Stimulated activated CD8-positive, alpha-beta memory T cell treated with anti-CD3 and anti-CD28 coated beads, Interleukin-4, amount 100 ng/mL, for 4 hours (primary cell): ENCODE results near the gene RETREG1.
"Not testable (repeated sequence)": the region's sequence is repeated elsewhere in the genome, so short reads cannot be mapped to it uniquely, and the experiment has no call there.

Source experiments
- DNase-seq, 2 donors: peaks; one replicate each; pipeline ENCODE4 v3.0.0-alpha.2; 2020; ENCODE audit warnings: low read depth in 2 of 2, low spot score in 1 of 2

Gene RETREG1

GRCh38 chr5:16457853-16458252, 158.9 kb downstream of the RETREG1 start:
- no peak for DNase-seq

- DNase-seq = no peak
Measured at GRCh38 chr5:16457451-16457850, 159.3 kb downstream of the RETREG1 start.

- no peak for DNase-seq
Measured at GRCh38 chr5:16456103-16456832, 160.5 kb downstream of the RETREG1 start.

- no peak for DNase-seq
Measured at GRCh38 chr5:16455668-16456067, 161.1 kb downstream of the RETREG1 start.

- no peak for DNase-seq
Measured at GRCh38 chr5:16454686-16455085, 162.1 kb downstream of the RETREG1 start.

DNA sequence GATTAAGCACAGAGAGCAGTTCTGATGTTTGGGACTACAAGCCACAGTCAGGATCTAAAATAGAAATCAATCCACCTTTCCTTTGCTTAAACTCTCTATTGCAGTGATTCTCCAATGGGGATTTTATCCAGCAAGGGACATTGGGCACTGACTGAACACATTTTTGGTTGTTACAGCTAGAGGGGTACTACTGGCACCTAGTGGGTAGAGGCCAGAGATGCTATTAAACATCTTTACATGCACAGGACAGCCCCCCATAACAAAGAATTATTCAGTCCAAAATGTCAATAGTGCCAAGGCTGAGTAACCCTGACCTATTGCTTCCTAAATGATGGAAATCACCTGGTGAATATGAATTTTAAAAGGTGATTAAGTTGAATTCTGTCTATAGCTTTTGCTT, 163.2 kb downstream of the RETREG1 start:
- DNase-seq = no peak

DNA sequence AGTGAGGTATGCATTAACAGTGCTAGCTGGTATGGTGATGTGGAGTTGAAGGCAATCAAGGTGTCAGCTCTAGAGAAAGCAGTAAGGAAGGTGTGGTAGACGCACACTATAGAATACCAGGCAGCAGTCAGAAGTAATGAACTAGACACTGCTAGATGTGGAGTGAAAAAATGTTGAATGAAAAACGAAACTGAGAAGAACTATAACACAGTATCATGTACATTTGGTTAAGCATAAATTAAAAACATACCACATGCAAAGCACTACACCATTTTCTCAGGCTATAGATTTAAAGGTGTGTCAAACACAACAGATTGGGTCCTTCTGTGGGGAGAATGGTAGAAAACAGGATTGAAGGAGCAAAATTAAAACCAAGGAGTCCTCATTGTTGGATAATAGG, 166.6 kb downstream of the RETREG1 start:
- no peak for DNase-seq

DNA sequence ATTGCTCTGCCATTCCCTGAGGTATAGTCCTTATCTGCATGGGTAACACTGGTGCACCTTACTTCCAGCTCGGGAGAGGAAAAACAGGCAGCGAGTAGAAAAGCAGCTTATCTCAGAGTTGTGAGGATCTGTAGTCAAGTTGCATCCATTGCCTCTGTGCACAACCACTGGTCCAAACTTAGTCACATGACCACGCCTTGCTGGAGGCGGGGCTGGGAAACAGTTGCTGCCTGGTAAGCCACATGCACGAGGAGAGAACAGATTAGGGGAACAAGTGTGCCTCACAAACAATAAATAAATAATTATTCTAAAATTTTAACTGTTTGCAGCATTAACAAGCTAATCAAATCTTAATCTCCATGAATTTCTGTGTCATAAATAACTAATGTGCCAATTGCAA, 169.8 kb downstream of the RETREG1 start:
- no peak for DNase-seq

- no peak for DNase-seq
Measured at GRCh38 chr5:16437977-16438376, 178.8 kb downstream of the RETREG1 start.

DNA sequence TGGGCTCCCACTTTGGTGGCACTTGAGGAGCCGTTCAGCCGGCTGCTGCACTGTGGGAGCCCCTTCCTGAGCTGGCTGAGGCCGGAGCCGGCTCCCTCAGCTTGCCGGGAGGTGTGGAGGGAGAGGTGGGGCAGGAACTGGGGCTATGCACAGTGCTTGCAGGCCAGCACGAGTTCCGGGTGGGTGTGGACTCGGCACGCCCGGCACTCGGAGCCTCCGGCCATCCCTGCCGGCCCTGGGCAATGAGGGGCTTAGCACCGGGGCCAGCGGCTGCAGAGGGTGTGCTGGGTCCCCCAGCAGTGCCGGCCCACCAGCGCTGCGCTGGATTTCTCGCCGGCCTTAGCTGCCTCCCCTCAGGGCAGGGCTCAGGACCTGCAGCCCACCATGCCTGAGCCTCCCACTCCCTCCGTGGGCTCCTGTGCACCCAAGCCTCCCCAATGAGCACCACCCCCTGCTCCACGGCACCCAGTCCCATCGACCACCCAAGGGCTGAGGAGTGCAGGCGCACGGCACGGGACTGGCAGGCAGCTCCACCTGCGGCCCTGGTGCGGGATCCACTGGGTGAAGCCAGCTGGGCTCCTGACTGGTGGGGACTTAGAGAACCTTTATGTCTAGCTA, 180.6 kb downstream of the RETREG1 start:
- not testable (repeated sequence) for DNase-seq

DNA sequence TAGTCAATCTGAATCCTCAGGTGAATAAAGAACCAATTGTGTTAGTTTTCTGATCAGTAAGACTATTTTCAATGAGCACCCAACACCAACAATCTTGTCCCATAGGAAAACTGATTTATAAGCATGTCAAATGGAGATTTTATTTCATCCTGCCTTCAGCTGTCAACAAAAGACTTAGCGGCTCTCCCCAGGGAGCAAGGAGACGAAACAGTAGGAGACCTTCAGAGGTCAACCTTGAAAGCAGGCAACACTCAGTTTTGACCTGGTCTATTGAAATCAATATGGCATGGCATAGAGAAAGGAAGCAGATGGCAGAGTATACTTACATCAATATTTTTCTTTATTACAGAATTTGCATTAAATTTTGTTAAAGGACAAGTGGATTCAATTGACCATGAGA, 185.3 kb downstream of the RETREG1 start:
- no peak for DNase-seq

DNA sequence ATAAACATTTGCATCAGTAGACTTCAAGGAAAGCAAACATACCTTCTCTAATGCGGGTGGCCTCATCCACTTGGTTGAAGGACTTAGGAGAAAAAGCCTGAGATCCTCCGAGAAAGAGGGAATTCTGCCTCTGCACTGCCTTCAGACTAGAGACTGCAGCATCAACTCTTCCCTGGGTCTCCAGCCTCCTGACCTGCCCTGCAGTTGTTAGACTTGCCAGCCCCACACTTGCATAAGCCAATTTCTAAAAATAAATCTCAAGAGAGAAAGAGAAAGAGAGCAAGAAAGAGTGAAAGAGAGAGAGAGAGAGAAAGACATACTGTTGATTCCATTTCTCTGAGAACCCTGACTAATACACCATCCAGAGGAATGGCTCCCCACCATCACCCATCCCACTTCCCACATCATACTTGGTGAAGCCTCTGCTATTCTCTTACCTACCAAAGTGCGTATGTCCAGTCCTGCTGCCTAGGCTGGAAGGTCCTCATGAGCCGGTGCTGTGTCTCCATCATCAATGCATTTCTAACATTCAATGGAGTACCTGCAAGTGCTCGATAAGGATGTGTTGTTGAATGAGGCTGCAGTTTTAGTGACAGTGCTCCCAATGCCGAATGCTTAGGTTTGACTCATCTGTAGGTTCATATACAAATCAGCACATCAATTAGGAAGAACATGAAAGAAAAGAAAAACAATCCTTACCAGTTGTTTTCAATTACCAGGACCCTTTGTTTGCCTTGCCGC, 186.3 kb downstream of the RETREG1 start:
- DNase-seq = no peak

- no peak for DNase-seq
Measured at GRCh38 chr5:16428359-16428758, 188.4 kb downstream of the RETREG1 start.

GRCh38 chr5:16427587-16427986, 189.2 kb downstream of the RETREG1 start:
- DNase-seq = no peak
